GM15510 (cell line): ENCODE data around the gene GAREM1.

Experiments
- POLR2A ChIP-seq: IDR thresholded peaks from 3 replicates; pipeline ENCODE4 v1.6.1; 2011; ENCODE audit warnings: borderline replicate concordance; ENCODE audit not compliant: insufficient read length; ENCODE audit errors: extremely low read depth

The GAREM1 gene

DNA sequence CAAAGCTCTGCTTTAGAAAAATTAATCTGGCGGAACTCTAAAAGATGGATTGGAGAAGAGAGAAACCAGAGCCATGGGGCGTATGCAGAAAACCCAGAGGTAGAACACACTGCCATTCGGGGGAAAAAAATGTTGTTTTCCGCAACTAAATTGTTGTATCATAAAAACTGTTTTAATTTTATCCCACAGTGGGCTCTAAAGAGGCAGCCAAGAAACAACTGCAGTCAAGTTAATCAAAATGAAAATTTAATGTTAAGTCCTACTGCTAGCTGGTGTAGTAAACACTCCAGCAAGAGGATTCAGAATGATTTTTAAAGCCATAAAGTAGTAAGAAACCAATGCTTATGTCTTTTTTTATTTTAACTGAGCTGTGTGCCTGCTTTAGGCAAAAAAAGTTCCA, 69.1 kb downstream of the GAREM1 start:
- TF ChIP-seq POLR2A, result no peak

DNA sequence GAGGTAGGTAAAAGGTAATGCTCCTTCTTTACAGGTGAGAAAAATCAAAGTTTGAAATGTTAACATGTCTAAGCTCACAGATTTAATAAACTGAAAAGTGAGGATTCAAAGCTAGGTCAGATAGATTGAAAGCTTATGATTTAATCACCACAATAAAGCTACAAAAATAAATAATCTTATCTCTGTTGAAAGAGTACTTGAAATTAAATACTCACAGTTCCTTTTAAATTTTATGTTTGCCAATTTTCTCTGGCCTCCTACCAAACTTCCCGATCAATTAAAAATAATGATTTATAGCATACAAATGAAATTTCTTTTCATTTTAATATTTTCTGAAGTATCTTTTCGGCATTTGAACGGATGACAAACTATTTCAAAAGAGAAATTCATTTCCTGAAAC, 77.3 kb downstream of the GAREM1 start:
- no peak for TF ChIP-seq POLR2A

- no peak for TF ChIP-seq POLR2A
Measured at GRCh38 chr18:32391126-32391525, 79.6 kb downstream of the GAREM1 start.

DNA sequence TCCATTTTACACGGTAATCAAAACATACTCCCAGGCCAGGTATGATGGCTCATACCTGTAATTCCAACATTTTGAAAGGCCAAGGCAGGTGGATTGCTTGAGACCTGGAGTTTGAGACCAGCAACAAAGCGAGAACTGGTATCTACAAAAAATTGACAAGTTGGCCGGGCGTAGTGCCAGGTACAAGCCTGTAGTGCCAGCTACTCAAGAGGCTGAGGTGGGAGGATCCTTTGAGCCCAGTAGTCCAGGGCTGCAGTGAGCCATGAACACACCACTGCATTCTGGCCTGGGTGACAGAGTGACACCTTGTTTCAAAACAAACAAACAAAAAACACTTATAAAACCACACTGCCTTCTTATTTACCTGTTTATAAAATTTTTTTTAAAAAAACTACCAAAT, 80.8 kb downstream of the GAREM1 start:
- TF ChIP-seq POLR2A, result no peak

- no peak for TF ChIP-seq POLR2A
Measured at GRCh38 chr18:32389191-32389590, 81.5 kb downstream of the GAREM1 start.

DNA sequence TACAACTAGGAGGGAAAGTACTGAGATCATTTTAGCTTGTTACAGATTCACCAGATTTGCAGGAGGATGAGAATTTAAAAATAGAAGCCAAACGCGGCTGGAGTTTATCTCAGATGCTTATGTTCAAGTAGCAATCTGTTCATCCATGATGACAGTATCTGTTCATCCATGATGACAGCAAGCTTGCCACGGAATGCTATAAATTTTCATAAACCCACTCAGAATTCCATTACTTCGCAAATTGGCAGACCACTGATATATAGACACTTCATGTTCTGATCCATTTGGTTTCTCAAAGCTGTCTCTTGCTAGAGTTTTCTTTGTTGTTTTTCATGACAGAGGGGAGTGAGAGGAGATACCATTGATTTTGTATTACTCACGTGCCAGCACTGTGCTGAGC, 84.2 kb downstream of the GAREM1 start:
- no peak for TF ChIP-seq POLR2A

- no peak for TF ChIP-seq POLR2A
Measured at GRCh38 chr18:32383050-32383819, 87.4 kb downstream of the GAREM1 start.

DNA sequence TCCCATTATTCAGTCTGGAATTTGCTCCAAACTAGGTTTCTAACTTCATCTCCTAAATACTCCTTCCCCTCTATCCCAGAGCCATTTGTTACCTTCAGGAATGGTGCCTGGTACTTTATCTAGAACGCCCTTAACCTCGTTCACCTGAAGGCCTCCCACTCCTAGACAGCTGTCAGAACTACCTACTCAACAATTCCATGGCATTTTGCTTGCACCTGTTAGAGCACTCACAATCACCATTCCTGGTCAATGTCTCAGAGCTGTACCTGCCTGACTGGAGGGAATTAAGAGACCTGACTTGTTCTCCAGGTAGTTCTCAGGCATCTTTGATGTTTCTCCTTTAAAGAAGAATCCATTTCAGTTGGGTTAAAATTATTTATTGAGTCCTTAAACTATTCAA, 88.9 kb downstream of the GAREM1 start:
- no peak for TF ChIP-seq POLR2A

DNA sequence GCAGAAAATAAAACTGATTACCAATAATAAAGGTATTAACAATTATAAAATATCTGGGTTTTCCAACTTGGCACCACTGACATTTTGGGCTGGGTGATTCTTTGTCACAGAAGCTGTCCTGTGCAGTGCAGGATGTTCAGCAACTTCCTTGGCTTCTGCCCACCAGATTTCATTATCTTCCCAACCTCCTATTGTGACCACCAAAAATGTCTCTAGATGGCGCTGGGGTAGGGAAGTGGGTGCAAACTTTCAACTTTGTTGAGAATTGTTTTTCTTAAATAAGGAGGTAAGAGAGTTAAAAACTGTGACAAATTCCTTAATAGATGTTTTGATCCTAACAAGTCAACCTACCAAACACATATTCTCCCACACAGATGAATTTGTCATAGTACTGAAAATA, 90.1 kb downstream of the GAREM1 start:
- no peak for TF ChIP-seq POLR2A

GRCh38 chr18:32379891-32380290, 90.8 kb downstream of the GAREM1 start:
- TF ChIP-seq POLR2A, result no peak

DNA sequence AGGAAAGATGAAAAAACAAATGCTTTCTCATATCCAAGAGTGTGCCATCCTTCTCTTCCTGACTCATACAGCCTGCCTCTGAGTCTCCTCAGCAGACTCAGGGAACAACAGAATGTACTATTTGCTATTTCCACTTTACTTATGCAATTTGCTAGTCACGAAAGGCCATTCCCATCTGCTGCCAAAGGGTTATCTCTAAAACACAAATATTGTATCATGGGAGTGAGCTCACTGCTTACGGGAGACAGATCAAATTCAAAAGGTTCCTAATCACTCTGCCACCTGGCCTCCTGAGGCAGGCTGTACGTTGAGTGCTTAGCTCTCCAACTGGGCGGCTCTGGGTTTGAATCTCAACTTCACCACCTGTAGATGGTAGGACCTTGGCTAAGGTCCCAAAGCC, 92.0 kb downstream of the GAREM1 start:
- no peak for TF ChIP-seq POLR2A

GRCh38 chr18:32373995-32374394, 96.7 kb downstream of the GAREM1 start:
- TF ChIP-seq POLR2A, result no peak

GRCh38 chr18:32373505-32373904, 97.2 kb downstream of the GAREM1 start:
- TF ChIP-seq POLR2A, result no peak

DNA sequence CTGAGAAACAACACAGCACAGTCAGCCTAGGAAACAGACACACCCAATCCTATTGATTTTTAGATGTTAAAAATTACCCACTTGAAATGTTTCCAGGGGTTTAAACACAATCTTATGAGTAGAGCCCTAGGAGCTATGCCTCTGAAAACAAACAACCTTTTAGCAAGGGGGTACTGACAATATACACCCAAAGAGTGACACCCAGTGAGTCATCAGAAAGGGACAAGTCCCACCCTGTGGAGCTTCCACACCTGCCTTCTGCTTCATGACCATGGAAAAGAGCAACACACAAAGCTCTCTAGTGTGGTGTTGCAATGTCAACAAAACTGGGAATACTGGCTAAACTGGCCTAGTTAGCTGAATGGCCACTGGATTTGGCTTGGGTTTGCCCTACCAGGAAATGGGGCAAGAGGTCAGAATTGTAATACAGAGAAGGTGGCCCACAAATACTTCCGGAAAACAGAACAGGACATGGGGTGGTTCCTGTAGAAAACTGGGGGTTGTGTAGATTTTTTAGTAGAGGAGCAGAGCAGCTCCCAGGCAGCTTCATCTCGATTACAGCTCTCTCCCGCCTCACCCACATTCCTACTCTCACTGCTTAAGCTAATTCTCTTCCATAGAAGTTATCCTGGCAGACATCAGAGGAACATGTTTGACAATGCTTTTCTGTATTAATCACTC, 98.2 kb downstream of the GAREM1 start:
- TF ChIP-seq POLR2A, result no peak

DNA sequence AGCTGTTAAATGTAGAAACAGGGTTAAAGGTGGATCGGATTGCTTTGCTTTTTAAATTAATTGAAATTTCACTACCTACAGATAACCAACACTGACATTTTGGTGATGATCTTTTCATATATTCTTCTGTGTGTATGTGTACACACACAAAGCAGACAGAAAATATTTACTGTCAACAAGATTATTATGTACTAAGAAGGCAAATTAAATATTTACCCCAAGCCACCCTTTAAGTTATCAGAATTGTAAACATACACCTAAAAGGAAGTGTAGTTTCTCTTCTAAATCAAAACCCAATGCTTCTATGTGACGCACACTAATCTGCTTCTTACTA, 98.7 kb downstream of the GAREM1 start:
- no peak for TF ChIP-seq POLR2A

DNA sequence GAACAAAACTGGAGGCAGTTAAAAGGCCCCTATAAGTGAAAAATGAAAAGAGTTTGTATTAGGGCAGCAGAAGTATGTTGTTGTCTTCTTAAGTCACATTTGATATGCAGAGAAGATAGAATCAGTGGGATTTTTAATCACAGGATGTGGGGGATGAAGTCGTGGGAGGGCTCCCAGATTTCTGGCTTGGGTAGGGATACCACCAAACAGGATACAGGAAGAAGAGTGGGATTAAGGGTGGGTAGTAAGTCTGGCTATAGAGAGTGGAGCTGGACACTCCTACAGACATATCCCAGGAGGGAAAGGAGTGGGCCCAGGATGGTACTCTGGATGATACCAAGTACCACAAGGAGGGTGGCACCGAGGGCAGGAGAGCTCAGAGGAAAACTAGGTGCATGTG, 99.3 kb downstream of the GAREM1 start:
- TF ChIP-seq POLR2A, result no peak
